Activated naive CD8-positive, alpha-beta T cell (primary cell): Measurements from ENCODE around the gene TBC1D22A.

Experiments used
- H3K27ac Mint-ChIP-seq: one replicate; pipeline ENCODE4 v1.8.0; 2021; ENCODE audit warnings: mixed read lengths
- H3K27me3 Mint-ChIP-seq: one replicate; pipeline ENCODE4 v1.8.0; 2021; ENCODE audit warnings: mixed read lengths
- H3K36me3 Mint-ChIP-seq: one replicate; pipeline ENCODE4 v1.8.0; 2021; ENCODE audit warnings: mixed read lengths
- H3K4me1 Mint-ChIP-seq: one replicate; pipeline ENCODE4 v1.8.0; 2021; ENCODE audit warnings: low read depth, mixed read lengths
- H3K4me3 Mint-ChIP-seq: one replicate; pipeline ENCODE4 v1.8.0; 2021; ENCODE audit warnings: mild to moderate bottlenecking, mixed read lengths
- H3K9me3 Mint-ChIP-seq: one replicate; pipeline ENCODE4 v1.8.0; 2021; ENCODE audit warnings: low read depth, mixed read lengths

TBC1D22A gene

DNA sequence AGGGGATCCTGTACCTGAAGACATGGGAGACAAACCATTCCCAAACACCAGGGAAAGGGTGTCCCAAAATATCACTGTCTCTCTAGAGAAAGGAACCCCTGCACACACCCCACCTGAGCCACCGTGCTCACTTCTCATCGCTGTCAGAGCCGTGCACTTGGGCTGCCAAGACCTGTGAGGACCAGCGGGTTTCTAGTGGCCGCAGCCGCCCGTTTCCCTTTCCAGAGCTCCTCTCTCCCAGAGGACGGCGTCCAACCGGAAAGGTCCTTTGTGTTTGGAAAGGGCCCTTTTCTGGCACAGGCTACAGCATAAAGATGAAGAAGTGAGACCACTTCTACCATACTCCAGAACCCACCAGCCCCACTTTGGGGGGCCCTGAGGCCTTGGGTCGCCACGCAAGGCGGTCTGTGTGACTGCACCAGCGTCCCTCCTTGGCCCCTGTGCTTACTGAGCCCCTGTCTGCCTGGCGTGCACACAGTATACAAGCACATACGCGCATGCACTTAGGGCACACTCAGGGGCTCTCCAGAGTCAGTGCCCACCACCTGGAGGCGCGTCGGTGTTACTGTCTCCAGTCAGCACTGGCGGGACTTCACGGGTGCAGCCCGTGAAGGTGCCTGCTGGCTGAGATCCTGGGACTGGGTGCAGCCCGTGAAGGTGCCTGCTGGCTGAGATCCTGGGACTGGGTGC is 381.8 kb downstream of the TBC1D22A start:
- no peak overlapping the region for H3K27ac Mint-ChIP-seq
- no peaks in the 10 kb centered on the region for H3K4me1 Mint-ChIP-seq
- no peaks in the 10 kb centered on the region for H3K27me3 Mint-ChIP-seq

DNA sequence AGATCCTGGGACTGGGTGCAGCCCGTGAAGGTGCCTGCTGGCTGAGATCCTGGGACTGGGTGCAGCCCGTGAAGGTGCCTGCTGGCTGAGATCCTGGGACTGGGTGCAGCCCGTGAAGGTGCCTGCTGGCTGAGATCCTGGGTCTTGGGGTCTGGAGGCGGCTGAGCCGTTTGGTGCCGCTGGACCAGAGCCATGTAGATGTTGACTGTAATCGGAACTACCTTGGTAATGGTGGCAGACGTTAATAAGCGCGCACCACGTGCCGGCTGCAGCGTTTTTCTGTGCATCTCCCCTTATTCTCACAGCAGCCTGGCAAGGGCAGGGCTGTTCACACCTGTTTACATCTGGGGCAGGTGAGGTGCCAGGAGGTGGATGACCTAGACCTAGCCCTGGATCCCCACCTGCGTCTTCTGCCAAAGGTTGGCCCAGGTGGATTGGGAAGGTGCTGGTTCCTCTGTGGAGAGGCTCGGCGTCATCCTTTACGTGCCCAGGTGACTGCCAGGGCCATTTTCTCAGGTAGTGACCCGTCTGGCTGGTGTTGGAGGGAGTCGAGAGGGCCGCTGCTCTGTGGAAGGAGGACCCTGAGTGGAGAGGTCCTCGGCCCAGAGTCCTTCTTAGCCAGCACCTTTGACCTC is 382.5 kb downstream of the TBC1D22A start:
- H3K9me3 Mint-ChIP-seq = no peaks in the 10 kb centered on the region
- H3K27me3 Mint-ChIP-seq = no peaks in the 10 kb centered on the region
- H3K4me3 Mint-ChIP-seq = no peak overlapping the region
- H3K4me1 Mint-ChIP-seq = no peaks in the 10 kb centered on the region
- no peaks in the 10 kb centered on the region for H3K36me3 Mint-ChIP-seq
- H3K27ac Mint-ChIP-seq = no peak overlapping the region

More for the DNA sequence above, 381.8 kb downstream of the TBC1D22A start:
- H3K36me3 Mint-ChIP-seq = peaks cover 2% of the 10 kb centered on the region
- H3K4me3 Mint-ChIP-seq = no peak overlapping the region
- no peaks in the 10 kb centered on the region for H3K9me3 Mint-ChIP-seq

- Mint-ChIP-seq H3K36me3 (no peaks in the 10 kb centered on the region), H3K4me1 (no peaks in the 10 kb centered on the region), H3K27ac (no peak overlapping the region), H3K4me3 (no peak overlapping the region), H3K9me3 (no peaks in the 10 kb centered on the region), H3K27me3 (no peaks in the 10 kb centered on the region)
Measured at GRCh38 chr22:47145883-47146282, 383.4 kb downstream of the TBC1D22A start.

GRCh38 chr22:47146391-47146790 is 383.9 kb downstream of the TBC1D22A start:
- no peak overlapping the region for H3K27ac Mint-ChIP-seq
- H3K36me3 Mint-ChIP-seq = peaks cover 2% of the 10 kb centered on the region
- H3K4me1 Mint-ChIP-seq = no peaks in the 10 kb centered on the region
- no peaks in the 10 kb centered on the region for H3K27me3 Mint-ChIP-seq
- H3K9me3 Mint-ChIP-seq = no peaks in the 10 kb centered on the region
- no peak overlapping the region for H3K4me3 Mint-ChIP-seq

GRCh38 chr22:47146941-47147340 is 384.5 kb downstream of the TBC1D22A start:
- peaks cover 2% of the 10 kb centered on the region for H3K36me3 Mint-ChIP-seq
- no peak overlapping the region for H3K27ac Mint-ChIP-seq

GRCh38 chr22:47147572-47147971 is 385.1 kb downstream of the TBC1D22A start:
- Mint-ChIP-seq H3K4me3 (no peak overlapping the region), H3K4me1 (no peaks in the 10 kb centered on the region), H3K27ac (no peak overlapping the region), H3K36me3 (peaks cover 2% of the 10 kb centered on the region), H3K27me3 (no peaks in the 10 kb centered on the region), H3K9me3 (no peaks in the 10 kb centered on the region)

More at GRCh38 chr22:47146941-47147340, 384.5 kb downstream of the TBC1D22A start:
- no peaks in the 10 kb centered on the region for H3K27me3 Mint-ChIP-seq
- H3K9me3 Mint-ChIP-seq = no peaks in the 10 kb centered on the region
- H3K4me1 Mint-ChIP-seq = no peaks in the 10 kb centered on the region
- no peak overlapping the region for H3K4me3 Mint-ChIP-seq

GRCh38 chr22:47148510-47148909 is 386.1 kb downstream of the TBC1D22A start:
- H3K9me3 Mint-ChIP-seq = no peaks in the 10 kb centered on the region
- no peak overlapping the region for H3K4me3 Mint-ChIP-seq
- H3K27ac Mint-ChIP-seq = no peak overlapping the region
- H3K4me1 Mint-ChIP-seq = no peaks in the 10 kb centered on the region
- peaks cover 2% of the 10 kb centered on the region for H3K36me3 Mint-ChIP-seq
- no peaks in the 10 kb centered on the region for H3K27me3 Mint-ChIP-seq

DNA sequence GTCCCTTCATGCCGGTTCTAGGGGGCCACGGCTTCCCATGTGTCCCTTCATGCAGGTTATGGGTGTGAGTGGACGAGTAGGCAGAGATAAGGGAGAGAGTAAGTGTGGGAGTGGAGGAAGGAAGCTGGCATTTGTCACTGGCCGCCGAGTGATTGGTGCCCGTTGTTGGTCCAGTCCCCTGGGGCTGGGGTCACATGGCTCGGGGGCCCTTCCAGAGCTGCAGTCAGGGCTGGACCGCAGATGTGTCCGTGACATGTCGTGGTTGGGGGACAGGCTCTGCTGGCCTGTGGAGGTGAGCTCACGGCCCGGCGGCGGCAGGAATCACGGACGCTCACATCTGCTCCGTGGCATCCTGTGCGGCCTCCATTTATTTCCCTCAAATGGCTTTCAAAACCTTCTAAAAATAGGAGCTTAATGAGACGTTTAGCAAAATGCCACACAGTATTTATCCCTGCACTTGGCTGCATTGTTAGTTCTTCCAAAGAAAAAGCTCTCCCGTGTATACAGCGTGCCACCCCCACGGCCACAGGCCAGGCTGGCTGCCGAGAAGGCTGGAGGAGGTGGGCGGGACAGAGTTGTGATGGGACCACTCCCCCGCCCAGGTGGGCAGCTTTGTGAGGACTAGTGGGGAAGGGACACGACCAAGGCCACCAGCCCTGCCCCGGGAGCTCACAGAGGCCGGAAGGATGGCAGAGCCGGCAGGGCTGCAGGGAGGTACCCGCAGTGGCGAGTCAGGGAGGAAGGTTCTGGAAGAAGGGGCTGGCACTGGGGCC is 386.7 kb downstream of the TBC1D22A start:
- Mint-ChIP-seq H3K9me3 (no peaks in the 10 kb centered on the region), H3K27me3 (no peaks in the 10 kb centered on the region), H3K4me1 (no peaks in the 10 kb centered on the region), H3K27ac (no peak overlapping the region), H3K4me3 (no peak overlapping the region), H3K36me3 (peaks cover 2% of the 10 kb centered on the region)

- Mint-ChIP-seq H3K36me3 (peaks cover 2% of the 10 kb centered on the region), H3K4me1 (no peaks in the 10 kb centered on the region), H3K9me3 (no peaks in the 10 kb centered on the region), H3K27ac (no peak overlapping the region), H3K27me3 (no peaks in the 10 kb centered on the region), H3K4me3 (no peak overlapping the region)
Measured at GRCh38 chr22:47149976-47150375, 387.5 kb downstream of the TBC1D22A start.

GRCh38 chr22:47150426-47150825 is 388.0 kb downstream of the TBC1D22A start:
- Mint-ChIP-seq H3K9me3 (no peaks in the 10 kb centered on the region), H3K4me3 (no peak overlapping the region), H3K27ac (no peak overlapping the region), H3K27me3 (no peaks in the 10 kb centered on the region), H3K4me1 (no peaks in the 10 kb centered on the region), H3K36me3 (peaks cover 2% of the 10 kb centered on the region)

- no peak overlapping the region for H3K27ac Mint-ChIP-seq
Measured at GRCh38 chr22:47151064-47151463, 388.6 kb downstream of the TBC1D22A start.

DNA sequence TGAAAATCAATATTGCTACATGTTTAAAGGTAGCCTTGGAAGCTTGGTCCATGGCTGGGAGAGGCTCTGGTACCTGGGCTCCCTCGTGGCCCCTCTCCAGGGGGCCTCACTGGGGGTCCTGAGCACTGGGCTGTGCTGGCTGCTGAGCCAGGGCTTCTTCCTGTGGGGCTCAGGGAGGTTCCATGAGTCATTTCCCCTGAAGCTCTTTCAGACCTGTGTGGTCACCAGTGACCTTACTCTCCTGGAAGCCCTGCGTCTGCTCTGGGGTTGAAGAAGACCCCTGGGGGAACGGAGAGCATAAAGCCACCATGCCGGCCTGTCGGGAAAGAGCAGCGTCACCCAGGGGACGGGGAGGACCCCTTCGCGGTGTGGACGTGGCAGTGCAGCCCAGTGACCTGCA is 389.0 kb downstream of the TBC1D22A start:
- H3K4me3 Mint-ChIP-seq = no peak overlapping the region
- peaks cover 2% of the 10 kb centered on the region for H3K36me3 Mint-ChIP-seq
- H3K27me3 Mint-ChIP-seq = no peaks in the 10 kb centered on the region
- H3K27ac Mint-ChIP-seq = no peak overlapping the region
- H3K4me1 Mint-ChIP-seq = no peaks in the 10 kb centered on the region
- no peaks in the 10 kb centered on the region for H3K9me3 Mint-ChIP-seq

More at GRCh38 chr22:47151064-47151463, 388.6 kb downstream of the TBC1D22A start:
- H3K9me3 Mint-ChIP-seq = no peaks in the 10 kb centered on the region
- no peak overlapping the region for H3K4me3 Mint-ChIP-seq
- peaks cover 2% of the 10 kb centered on the region for H3K36me3 Mint-ChIP-seq
- no peaks in the 10 kb centered on the region for H3K4me1 Mint-ChIP-seq
- H3K27me3 Mint-ChIP-seq = no peaks in the 10 kb centered on the region

DNA sequence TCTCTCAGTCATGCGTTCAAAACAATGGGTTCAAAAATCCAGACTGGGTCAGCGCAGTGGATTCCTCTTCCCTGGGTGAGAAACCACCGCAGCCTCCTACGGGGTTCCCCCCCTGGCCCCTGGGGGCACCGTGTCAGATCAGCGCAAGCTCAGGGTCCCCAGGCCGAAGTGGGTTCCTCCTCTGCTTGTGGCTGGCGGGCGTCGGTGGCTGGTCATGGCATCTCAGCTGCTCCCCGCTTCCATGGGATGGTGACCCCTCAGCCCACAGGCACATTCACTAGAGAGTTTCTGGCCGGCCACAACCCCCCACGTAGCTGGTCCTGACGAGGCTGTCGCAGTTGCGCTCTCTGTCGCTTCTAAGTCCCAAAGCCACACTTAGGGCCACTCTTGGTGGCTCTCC is 389.8 kb downstream of the TBC1D22A start:
- no peak overlapping the region for H3K4me3 Mint-ChIP-seq
- H3K27ac Mint-ChIP-seq = no peak overlapping the region
- H3K4me1 Mint-ChIP-seq = no peaks in the 10 kb centered on the region

GRCh38 chr22:47152938-47153337 is 390.5 kb downstream of the TBC1D22A start:
- H3K4me3 Mint-ChIP-seq = no peak overlapping the region
- H3K27ac Mint-ChIP-seq = no peak overlapping the region
- no peaks in the 10 kb centered on the region for H3K9me3 Mint-ChIP-seq
- H3K4me1 Mint-ChIP-seq = no peaks in the 10 kb centered on the region
- H3K27me3 Mint-ChIP-seq = no peaks in the 10 kb centered on the region
- peaks cover 2% of the 10 kb centered on the region for H3K36me3 Mint-ChIP-seq

More for the DNA sequence above, 389.8 kb downstream of the TBC1D22A start:
- H3K36me3 Mint-ChIP-seq = peaks cover 2% of the 10 kb centered on the region
- no peaks in the 10 kb centered on the region for H3K9me3 Mint-ChIP-seq
- H3K27me3 Mint-ChIP-seq = no peaks in the 10 kb centered on the region

- Mint-ChIP-seq H3K9me3 (no peaks in the 10 kb centered on the region), H3K27ac (no peak overlapping the region), H3K36me3 (peaks cover 2% of the 10 kb centered on the region), H3K4me3 (no peak overlapping the region), H3K4me1 (no peaks in the 10 kb centered on the region), H3K27me3 (no peaks in the 10 kb centered on the region)
Measured at GRCh38 chr22:47153854-47154525, 391.5 kb downstream of the TBC1D22A start.
